Epithelial cell of prostate (primary cell): ENCODE data around the gene TASOR2.
A peak's percentile ranks its signal among the peaks of the same experiment; 100 is the strongest.

Experiments
- DNase-seq: peaks from one replicate; pipeline ENCODE4 v3.0.0-alpha.2; 2011; ENCODE audit warnings: low read depth, low spot score
- H3K27ac ChIP-seq: fragments of 450-650 bp; 2 replicates; pipeline ENCODE4 v1.5.1; 2017; ENCODE audit warnings: mild to moderate bottlenecking

TASOR2 gene

DNA sequence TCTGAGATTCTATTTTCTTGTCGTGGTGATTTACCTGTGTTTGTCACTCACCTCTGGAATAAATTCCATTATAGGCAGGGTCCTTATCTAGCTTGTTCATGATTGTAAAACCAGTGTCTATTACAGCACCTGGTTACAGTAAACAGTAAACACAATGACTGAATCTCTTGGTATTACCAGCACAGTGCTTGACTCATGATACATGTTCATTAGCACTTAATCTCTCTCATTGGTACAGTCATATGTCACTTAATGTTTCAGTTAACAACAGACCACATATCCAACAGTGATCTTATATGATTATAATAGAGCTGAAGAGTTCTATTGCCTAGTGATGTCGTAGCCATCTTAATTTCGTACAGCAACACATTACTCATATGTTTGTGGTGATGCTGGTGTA lies 1.6 kb upstream of the TASOR2 start:
- no peak overlapping the region for H3K27ac ChIP-seq
- no peak for DNase-seq

DNA sequence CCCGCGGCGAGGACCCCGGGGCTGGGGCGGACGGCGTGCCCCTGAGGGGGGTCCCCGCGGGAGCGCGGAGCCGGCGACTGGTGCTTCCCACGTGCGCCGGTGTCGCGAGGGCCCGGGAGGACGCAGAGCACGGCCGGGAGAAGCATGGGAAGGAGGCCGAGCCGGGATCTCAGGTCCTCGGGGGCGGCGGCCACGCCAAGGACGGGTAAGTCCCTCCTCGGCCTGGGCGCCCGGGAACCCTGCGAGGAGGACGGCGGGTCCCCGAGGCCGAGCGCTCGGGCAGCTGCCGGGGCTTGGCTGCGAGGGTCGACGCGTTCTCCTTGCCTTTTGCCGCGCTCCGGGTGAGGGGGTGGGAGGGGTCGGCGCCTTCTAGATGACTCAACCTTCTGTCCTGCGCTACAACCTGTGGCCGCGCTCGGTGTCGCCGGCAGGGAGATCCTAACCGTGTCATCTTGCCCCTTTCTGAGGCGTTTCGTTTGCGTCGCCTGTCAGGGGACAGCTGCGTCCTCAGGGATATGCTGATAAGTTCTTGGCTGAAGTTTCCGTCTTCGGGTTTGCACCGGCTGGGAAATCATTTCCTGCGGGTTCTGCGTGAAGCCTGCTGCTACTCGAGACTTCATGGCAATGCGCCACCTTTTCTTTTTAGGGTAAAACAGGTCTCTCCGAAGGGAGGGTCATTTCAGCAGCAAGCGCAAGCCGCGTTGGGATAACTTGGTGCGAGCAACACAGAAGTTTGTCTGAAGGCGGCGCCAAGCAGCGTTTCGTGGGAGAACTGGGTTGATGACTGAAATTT lies 529 bp downstream of the TASOR2 start:
- peak; percentile 26 for DNase-seq
- peak overlapping the region; percentile 86 for H3K27ac ChIP-seq

DNA sequence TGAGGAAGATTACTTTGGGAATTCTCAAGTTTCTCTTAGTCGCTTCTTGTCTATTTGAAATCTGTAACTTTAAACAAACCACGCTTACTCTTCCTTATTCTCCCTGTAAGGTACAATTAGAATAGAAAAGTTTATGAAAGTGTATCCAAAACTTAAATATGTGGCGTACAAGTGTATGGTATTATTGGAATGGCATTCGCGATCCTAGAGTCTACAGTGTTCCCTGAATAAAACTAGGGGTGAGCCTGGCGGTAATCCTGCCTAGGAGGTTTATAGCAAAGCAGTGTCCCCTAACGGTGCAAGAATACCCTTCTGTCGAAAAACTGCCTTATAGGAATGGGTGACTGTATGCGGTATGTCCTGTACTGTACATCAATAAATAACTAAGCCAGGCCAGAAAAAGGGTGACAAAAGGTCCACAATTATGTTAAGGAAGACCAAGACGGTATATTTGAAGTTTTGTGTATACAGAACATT lies 1.2 kb downstream of the TASOR2 start:
- H3K27ac ChIP-seq: peak overlapping the region; percentile 86
- DNase-seq: no peak

DNA sequence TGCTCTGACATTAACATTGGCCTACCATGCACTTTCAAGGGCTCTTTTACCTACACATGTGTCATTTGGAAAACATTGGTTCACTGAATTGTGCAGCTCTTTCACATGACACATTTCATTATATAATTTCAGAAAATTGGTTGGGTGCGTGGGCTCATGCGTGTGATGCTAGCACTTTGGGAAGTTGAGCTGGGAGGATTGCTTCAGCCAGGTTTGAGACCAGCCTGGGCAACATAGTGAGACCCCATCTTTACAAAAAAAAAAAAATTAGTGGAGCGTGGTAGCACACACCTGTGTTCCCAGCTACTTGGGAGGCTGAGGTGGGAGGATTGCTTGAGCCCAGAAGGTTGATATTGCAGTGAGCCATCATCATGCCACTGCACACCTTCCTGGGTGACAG lies 3.9 kb downstream of the TASOR2 start:
- no peak overlapping the region for H3K27ac ChIP-seq
- DNase-seq: no peak

DNA sequence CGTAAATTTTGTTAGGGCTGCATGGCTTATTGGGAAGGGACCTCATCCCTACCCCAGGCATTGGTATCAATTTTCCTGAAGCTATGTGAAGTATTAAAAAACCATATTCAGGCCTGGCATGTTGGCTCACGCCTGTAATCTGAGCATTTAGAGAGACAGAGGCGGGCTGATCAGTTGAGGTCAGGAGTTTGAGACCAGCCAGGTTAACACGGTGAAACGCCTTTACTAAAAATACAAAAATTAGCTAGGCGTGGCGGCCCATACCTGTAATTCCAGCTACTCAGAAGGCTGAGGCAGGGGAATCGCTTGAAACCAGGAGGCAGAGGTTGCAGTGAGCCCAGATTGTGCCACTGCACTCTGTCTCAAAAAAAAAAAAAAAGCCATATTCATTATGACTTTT lies 7.1 kb downstream of the TASOR2 start:
- DNase-seq: no peak
- H3K27ac ChIP-seq: peak overlapping the region; percentile 9

DNA sequence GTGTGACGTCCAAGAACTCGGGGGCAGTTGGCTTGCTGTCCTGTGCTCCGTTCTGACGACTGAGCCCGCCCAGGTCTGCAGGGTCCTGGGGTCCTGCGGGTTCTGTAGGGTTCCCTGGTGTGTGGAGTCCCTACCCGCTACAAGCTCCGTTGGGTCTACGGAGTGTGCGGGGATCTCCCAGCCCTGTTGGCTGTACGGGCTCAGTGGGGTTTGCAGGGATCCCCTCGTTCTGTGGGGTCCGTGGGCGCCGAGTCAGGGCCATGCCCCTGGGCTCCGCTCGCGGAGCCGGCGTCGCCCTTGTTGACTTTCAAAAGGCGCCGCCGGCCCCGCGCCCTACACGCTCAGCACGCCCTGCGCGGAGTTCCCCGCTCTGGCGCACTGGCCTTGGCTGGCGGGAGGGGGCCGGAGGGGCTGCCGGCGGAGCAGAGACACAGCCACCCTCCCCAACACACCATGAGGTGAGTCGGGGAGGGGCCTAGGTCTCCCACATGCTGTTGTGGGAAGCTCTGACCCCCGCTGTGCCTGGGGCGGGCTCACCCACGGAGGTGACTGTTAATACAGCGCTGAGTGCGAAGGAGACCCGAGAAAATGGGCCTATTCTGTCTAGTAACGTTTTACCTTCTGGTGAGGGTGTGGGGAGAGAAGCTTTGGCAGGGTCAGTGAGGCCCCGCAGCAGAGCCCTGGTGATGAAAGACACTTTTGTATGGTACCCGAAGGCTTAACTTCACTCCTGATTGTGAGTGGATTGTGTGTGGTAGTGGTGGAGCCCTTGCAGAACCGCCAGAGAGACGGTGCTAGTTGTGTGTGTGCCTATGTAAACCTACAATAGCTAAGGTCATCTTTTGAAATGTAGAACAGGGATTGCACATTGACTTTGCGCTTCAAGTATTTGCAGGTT lies 8.1 kb downstream of the TASOR2 start:
- no peak overlapping the region for H3K27ac ChIP-seq
- DNase-seq: no peak

DNA sequence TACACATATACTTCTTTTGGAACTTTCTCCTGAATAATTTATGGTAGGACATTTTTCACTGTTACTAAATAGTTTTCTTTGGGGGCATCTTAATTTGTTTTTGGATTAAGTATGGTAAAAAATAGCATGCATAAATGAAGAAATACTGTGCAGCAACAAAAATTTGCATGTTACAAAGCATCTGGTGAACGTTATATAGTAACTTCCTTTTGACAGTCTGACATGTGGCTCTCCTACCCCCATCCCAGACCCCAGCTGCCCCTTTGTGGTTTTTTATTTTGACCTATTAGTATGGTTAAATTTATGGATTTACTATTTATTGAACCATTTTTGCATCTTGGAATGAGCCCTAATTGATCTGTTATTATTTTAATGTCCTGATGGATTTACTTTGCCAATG lies 9.9 kb downstream of the TASOR2 start:
- no peak for DNase-seq
- no peak overlapping the region for H3K27ac ChIP-seq

DNA sequence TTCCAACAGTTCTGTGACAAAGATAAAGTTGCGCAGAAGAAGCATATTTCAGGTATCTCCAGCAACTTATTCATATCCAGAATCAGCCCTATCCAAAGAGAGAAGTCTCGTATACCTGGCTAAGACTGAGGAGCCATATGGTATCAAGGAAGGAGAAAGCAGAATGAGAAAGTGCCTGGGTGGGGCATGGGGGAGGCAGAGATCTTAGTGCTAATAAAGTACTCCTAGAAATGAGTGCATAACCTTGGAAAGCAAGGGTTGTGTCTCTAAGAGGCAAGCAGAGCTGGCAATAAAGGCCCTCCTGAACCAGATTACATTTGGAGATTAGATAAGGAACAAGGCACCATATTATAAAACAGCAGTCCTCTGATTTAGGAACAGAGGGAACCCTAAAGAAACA lies 12.7 kb downstream of the TASOR2 start:
- H3K27ac ChIP-seq: no peak overlapping the region
- no peak for DNase-seq

DNA sequence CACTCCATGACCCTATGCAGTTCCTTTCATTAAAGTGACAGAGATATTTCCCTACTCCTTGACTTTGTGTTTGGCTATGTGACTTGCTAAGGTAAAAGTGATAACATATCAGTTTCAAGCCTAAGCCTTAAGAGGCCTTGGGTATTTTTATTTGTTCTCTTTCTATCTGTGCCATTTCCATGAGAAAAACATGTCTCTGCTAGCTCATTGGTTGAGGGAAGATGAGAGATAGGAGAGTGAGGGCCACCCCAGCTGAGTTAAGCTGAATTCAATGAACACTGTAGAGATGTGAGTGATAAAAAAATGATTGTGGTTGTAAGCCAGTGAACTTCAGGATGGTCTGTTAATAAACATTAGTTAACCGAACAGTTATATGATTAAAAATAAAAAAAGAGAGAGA lies 13.4 kb downstream of the TASOR2 start:
- no peak overlapping the region for H3K27ac ChIP-seq
- DNase-seq: no peak

DNA sequence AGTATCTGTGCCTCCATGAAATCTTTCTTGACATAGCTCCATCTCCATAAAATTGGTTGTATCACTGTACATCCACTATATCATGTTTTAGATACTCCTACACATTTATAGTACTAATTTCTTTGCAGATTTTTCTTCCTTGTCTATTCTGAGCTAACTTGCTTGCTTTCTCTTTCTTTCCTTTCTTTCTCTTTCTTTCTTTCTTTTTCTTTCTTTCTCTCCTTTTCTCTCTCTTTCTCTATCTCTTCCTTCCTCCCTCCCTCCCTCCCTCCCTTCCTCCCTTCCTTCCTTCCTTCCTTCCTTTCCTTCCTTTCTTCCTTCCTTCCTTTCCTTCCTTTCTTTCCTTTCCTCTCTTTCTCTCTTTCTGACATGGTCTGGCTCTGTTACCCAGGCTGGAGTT lies 23.7 kb downstream of the TASOR2 start:
- no peak for DNase-seq
- no peak overlapping the region for H3K27ac ChIP-seq

DNA sequence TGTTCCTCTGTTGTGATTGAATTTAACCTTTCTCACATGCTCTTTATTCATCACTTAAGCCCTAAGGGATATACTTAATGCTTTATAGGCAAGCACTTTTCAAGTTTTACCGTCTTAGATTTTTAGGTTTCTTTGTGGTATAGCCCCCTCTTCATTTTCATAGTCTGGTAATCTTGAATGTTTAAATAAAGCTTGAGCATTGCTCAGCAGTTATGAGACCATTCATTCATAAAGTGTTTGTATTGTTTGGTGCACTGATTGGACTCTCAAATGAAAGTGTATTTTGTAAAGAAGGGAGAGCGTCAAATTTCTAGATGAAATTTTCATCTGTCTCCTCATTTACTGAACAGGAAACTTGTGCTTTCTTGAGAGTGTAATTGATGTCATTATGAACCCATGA lies 25.2 kb downstream of the TASOR2 start:
- no peak overlapping the region for H3K27ac ChIP-seq
- DNase-seq: no peak

DNA sequence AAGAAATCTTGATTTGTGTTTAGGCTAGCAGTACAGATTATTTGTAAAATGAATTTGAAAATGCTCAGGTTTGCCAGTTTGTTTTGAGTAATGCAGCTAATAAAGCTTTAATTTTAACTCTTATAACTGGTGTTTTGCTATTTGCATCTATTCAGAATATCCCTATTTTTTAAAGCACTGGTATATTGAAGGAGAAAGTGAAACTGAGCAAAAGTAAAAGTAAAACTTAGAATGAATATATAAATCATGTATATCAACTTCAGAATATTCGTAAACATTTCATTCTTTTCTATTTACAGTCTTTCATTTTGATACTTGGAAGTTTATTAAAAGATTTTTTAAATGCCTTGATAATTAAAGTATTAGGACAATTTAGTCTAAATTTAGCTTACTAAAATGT lies 26.2 kb downstream of the TASOR2 start:
- no peak for DNase-seq
- H3K27ac ChIP-seq: no peak overlapping the region

DNA sequence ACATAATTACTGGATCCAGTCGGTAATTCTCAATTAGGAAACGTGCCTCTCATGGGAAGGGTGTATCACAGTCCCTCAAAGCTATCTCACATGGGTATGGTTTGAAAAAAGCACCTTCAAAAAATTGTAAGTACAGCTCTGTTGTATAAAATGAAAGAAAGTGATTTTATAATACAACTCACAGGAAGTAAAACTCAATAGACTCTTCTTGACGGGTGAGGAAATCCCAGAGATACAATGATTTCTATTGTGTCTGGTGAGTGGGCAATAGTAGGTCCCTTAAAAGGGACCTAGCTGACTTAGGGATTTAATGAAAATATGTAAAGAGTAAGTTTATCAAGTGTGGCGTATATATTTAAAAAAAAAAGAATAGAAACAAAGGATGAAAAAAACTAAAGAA lies 27.0 kb downstream of the TASOR2 start:
- DNase-seq: no peak
- H3K27ac ChIP-seq: no peak overlapping the region

DNA sequence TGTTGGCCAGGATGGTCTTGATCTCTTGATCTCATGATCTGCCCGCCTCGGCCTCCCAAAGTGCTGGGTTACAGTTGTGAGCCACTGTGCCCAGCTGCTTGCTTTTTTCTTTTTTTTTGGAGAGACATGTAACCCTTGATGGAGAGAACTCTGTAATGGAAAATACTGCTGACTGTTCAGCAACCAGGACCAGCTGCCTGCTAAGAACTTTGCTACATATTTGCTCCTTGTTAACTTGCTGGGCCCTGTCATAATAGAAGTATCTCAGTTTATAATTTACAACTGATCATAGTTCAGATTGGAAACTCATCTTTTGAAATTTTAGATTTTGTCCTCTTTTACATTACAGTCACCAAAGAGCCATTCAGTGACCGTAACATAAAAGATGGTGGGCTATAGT lies 34.9 kb downstream of the TASOR2 start:
- DNase-seq: no peak
- H3K27ac ChIP-seq: no peak overlapping the region

DNA sequence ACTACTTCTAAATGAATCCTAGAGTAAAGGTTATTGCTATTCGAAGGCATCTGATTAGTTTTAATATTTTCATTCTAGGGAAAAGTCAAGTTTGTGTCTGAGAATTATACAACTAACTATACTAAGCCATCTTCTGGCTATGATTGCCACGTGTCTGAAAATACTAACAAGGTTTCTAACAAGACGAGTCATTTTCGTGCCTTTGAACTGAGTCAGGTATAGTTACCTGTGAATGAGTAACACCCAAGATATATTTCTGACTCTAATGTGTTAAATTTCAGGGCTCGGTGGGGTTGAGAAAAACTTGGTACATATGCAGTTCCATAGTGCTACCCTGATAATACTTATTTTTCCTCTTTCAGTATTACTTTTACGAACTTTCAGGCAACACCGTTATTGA lies 35.5 kb downstream of the TASOR2 start:
- peak; percentile 6 for DNase-seq
- H3K27ac ChIP-seq: no peak overlapping the region

DNA sequence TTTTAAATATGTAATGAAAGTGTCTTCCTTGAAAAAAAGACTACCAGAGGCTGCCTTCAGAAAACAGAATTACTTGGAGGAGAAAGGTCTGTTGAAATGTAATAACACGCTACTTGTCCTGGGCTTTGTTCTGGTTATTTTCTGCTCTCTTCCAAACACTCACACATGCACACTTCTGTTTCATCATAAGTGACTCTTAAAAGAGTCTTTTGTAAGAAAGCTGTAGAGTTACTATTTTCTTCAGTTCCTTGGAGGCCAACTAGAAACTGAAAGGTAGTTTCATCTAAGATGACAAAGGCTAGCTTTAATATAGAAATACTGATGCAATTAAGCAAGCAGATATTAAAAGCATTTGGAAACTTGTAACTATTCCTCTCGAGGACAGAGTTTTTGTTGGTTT lies 39.1 kb downstream of the TASOR2 start:
- no peak for DNase-seq
- no peak overlapping the region for H3K27ac ChIP-seq

DNA sequence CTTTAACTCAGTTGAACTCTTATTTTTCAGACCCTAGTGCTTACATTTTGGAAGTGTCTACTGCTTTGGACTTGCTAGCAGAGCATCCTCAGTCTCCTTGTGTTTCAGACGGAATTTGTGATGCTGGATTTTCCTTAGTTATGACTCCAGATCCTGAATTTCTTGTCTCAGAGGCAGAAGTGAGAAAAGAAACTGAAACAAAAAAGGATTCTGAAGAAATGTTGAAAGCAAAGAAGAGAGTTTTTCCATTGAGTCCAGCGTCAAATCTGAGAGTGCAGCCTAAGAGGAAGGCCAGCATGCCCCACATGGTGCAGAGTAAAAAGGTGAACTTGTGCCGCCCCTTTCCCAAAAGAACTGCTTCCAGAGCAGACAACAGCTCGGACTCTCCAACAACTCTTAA lies 46.1 kb downstream of the TASOR2 start:
- H3K27ac ChIP-seq: no peak overlapping the region

DNA sequence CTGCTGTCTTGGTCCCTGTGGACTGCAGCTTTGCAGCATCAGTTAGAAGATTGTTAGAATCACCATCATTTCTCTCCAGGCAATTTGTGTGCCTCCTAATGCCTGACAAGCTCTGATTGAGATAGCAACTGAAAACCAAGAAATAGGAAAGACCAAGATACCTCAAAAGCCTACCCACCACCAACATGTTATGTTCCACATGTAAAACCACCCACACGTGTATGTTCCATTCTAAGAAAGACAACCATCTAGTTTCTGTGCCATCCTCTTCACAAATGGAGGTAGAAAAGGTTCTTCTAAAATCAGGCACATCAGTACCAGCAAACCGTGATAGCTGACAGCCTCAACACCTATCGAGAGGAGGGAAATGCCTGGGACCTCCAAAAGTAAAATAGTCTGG lies 46.9 kb downstream of the TASOR2 start:
- no peak for DNase-seq
- no peak overlapping the region for H3K27ac ChIP-seq

More for the DNA sequence above, 46.1 kb downstream of the TASOR2 start:
- DNase-seq: no peak

DNA sequence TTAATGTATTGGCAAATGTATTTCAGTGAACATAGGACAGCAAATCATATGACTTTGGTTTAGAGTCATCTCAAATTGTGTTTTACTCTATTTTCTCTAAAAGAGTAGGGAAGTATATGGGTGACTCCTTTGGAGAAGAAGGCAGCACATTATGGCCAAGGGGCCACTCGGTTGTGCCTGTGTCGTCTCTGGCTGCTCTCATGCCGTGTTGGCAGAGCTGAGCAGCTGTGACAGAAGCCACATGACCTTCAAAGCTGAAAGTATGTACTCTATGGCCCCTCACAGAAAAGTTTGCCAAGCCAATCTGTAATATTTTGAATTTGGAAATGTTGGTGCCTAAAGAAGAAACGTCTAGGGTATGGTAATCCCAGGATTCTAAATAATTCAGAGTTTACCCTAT lies 47.5 kb downstream of the TASOR2 start:
- DNase-seq: no peak

More for the DNA sequence above, 47.5 kb downstream of the TASOR2 start:
- no peak overlapping the region for H3K27ac ChIP-seq
